A549 (cell line): Measurements from ENCODE around the gene AUTS2.

Source experiments
- CHD2 ChIP-seq: fragments of 150-350 bp; IDR thresholded peaks from 2 replicates; pipeline ENCODE4 v1.6.1; 2014; ENCODE audit warnings: low read length; ENCODE audit not compliant: partially characterized antibody
- HDAC2 ChIP-seq: fragments of 200-600 bp; sonication (generic); IDR thresholded peaks from 2 replicates; pipeline ENCODE4 v1.6.1; 2016
- HOXB5 ChIP-seq: fragments of 250-450 bp; sonication (Bioruptor Pico); IDR thresholded peaks from 2 replicates; pipeline ENCODE4 v1.5.0; 2020; ENCODE audit warnings: mild to moderate bottlenecking, moderate library complexity
- PHF8 ChIP-seq: fragments of 200-600 bp; sonication (generic); IDR thresholded peaks from 2 replicates; pipeline ENCODE4 v1.6.1; 2016; ENCODE audit warnings: low read depth, mild to moderate bottlenecking, antibody characterized with exemption, moderate library complexity, borderline replicate concordance
- POLR2A ChIP-seq: IDR thresholded peaks from 2 replicates; pipeline ENCODE4 v1.6.1; 2012; ENCODE audit warnings: mild to moderate bottlenecking, low read length
- RCOR1 ChIP-seq: fragments of 150-350 bp; IDR thresholded peaks from 2 replicates; pipeline ENCODE4 v1.6.1; 2014; ENCODE audit warnings: antibody characterized with exemption, low read length, low read depth
- SREBF2 ChIP-seq: fragments of 450-650 bp; IDR thresholded peaks from 2 replicates; pipeline ENCODE4 v1.6.1; 2014; ENCODE audit warnings: mild to moderate bottlenecking, moderate library complexity
- TF ChIP-seq, protein P1 (sequence below): fragments of >200 bp; sonication (Bioruptor Twin); formaldehyde crosslinking; IDR thresholded peaks from 3 replicates; pipeline ENCODE4 v1.5.1; 2016

DNA sequence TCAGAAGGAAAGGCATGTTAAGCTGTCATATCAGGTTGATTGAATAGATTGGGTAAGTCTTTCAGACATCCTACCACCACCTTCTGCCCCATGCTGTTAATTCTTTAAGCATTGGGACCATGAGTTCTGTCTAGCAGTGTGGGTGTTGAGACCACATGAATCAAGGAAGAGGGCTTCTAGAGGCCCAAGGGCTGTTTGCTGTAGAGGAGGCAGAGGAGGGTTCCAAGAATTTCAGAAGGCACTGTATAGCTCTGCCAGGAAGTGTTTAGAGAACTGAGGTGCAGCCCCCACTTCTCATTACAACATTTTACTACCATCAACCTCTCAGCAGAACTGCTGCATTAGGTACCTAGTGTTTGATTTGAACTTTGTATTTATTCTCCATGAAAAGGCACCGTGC, 720.2 kb downstream of the AUTS2 start:
- no peak for TF ChIP-seq CHD2
- TF ChIP-seq, protein P1, sequence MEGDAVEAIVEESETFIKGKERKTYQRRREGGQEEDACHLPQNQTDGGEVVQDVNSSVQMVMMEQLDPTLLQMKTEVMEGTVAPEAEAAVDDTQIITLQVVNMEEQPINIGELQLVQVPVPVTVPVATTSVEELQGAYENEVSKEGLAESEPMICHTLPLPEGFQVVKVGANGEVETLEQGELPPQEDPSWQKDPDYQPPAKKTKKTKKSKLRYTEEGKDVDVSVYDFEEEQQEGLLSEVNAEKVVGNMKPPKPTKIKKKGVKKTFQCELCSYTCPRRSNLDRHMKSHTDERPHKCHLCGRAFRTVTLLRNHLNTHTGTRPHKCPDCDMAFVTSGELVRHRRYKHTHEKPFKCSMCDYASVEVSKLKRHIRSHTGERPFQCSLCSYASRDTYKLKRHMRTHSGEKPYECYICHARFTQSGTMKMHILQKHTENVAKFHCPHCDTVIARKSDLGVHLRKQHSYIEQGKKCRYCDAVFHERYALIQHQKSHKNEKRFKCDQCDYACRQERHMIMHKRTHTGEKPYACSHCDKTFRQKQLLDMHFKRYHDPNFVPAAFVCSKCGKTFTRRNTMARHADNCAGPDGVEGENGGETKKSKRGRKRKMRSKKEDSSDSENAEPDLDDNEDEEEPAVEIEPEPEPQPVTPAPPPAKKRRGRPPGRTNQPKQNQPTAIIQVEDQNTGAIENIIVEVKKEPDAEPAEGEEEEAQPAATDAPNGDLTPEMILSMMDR: no peak
- TF ChIP-seq PHF8: no peak
- TF ChIP-seq HOXB5 (CRISPR knock-in tag): no peak
- no peak for TF ChIP-seq HDAC2
- no peak for TF ChIP-seq POLR2A
- TF ChIP-seq SREBF2: no peak
- no peak for TF ChIP-seq RCOR1
